PFSK-1 (cell line): ENCODE results near the gene LGALS3BP.

ENCODE experiments used
- POLR2AphosphoS5 ChIP-seq: IDR thresholded peaks from 2 replicates; pipeline ENCODE4 v1.6.1; 2012; ENCODE audit warnings: low read depth, mild to moderate bottlenecking, control low read depth, low read length, moderate library complexity
- REST ChIP-seq, 2 experiments: IDR thresholded peaks; 2 replicates each; pipeline versions ENCODE4 v1.6.1 to v1.8.0; 2011 to 2012; ENCODE audit warnings: low read depth in 2 of 2, low read length in 2 of 2, control low read depth in 1 of 2, inconsistent platforms in 1 of 2, mild to moderate bottlenecking in 1 of 2, moderate library complexity in 1 of 2; ENCODE audit not compliant: insufficient read depth in 1 of 2

- TF ChIP-seq POLR2AphosphoS5 (no peak), REST (IDR thresholded peaks at IDR 0.05; ENCODE audit: insufficient read depth in 1 of 2, low read depth in 2 of 2, low read length in 2 of 2) (no peak)
These were observed 31.9 kb upstream of the LGALS3BP start for GRCh38 chr17:79011451-79012147.
